Measurements from ENCODE around the gene DYNLT5.

- TF ChIP-seq RFX5 (IDR thresholded peaks at IDR 0.05; ENCODE audit: low read length) (no peak), TAF1 (IDR thresholded peaks at IDR 0.05; ENCODE audit: borderline replicate concordance, low read depth, low read length) (no peak), CTCF (IDR thresholded peaks at IDR 0.05) (peak; percentile 54), USF2 (IDR thresholded peaks at IDR 0.05; ENCODE audit: borderline replicate concordance, low read depth, low read length) (no peak), SIN3A (IDR thresholded peaks at IDR 0.05; ENCODE audit: borderline replicate concordance, low read depth, low read length) (no peak), RCOR1 (IDR thresholded peaks at IDR 0.05; ENCODE audit: low read length) (no peak), POLR2AphosphoS5 (IDR thresholded peaks at IDR 0.05; ENCODE audit: low read depth, low read length) (no peak), RXRA (IDR thresholded peaks at IDR 0.05; ENCODE audit: borderline replicate concordance, low read depth) (no peak), PBX3 (IDR thresholded peaks at IDR 0.05) (no peak), REST (IDR thresholded peaks at IDR 0.05; ENCODE audit: low read depth, low read length) (no peak), FOXM1 (IDR thresholded peaks at IDR 0.05; ENCODE audit: low read depth) (no peak), CHD2 (IDR thresholded peaks at IDR 0.05; ENCODE audit: low read length, partially characterized antibody) (no peak), EP300 (IDR thresholded peaks at IDR 0.05; ENCODE audit: borderline replicate concordance in 1 of 2, low read depth in 1 of 2, low read length in 1 of 2) (no peak), NFIC (IDR thresholded peaks at IDR 0.05; ENCODE audit: borderline replicate concordance) (no peak)
These were observed 40.8 kb upstream of the DYNLT5 start for GRCh38 chr1:66711420-66711819.
